HCT116 (cell line): ENCODE results near the gene MEPCE. TPM values are rescaled to one million over a fixed set of nuclear protein-coding genes. Genes with fewer than 3 reads are reported as not detected.
"Not testable (repeated sequence)": the region's sequence is repeated elsewhere in the genome, so short reads cannot be mapped to it uniquely, and the experiment has no call there.

Experiments used
- ATAC-seq: fragments of 200-7000 bp; cut with Tn5 transposase; 2 replicates; pipeline ENCODE4 v1.9.1; 2020; ENCODE audit warnings: mild to moderate bottlenecking, moderate library complexity
- BruUV-seq: library from RNA; stranded (reverse); fragments of 400-500 nt; replicated peaks from 2 replicates; lab custom pipeline; 2021; lab: Mats Ljungman, UMichigan
- CTCF ChIA-PET: fragments of 300-600 bp; sonication (Branson Sonifier 250); formaldehyde crosslinking; loops from one replicate; lab custom pipeline; 2021; ENCODE audit warnings: antibody characterized with exemption; lab: Charles Lee
- POLR2A ChIA-PET: fragments of 300-600, 350-600 bp; sonication (Branson Sonifier 250); formaldehyde crosslinking; loops from one replicate; lab custom pipeline; 2021; ENCODE audit warnings: antibody characterized with exemption; lab: Charles Lee
- RAD21 ChIA-PET, 2 experiments: fragments of 300-600 bp; sonication (Branson Sonifier 250); formaldehyde crosslinking; loops; one replicate each; lab custom pipeline; 2023; ENCODE audit warnings: low total read pairs in 2 of 2; ENCODE audit not compliant: uncharacterized antibody in 2 of 2, unreplicated experiment in 2 of 2, low non-redundant PET in 1 of 2; lab: Charles Lee
- DNase-seq: peaks from one replicate; pipeline ENCODE4 v3.0.0-alpha.2; 2010; ENCODE audit warnings: low read depth, low spot score
- H2AFZ ChIP-seq: fragments of 200-600 bp; shearing (Covaris generic), sonication (generic); 2 replicates; pipeline ENCODE4 v1.6.1; 2017; ENCODE audit warnings: low read depth, mixed run types, mixed read lengths, antibody characterized with exemption, low read length; ENCODE audit not compliant: poor library complexity, severe bottlenecking
- H3K27ac ChIP-seq: 2 replicates; pipeline ENCODE4 v1.5.1; 2012; ENCODE audit warnings: low read depth, low read length
- H3K27me3 ChIP-seq: fragments of 200-600 bp; sonication (generic); 2 replicates; pipeline ENCODE4 v1.6.1; 2016; ENCODE audit warnings: mixed run types, low read length, mixed read lengths; ENCODE audit not compliant: insufficient read depth
- H3K36me3 ChIP-seq, 2 experiments: fragments of 200-500 bp in 1 of 2; fragments of 200-600 bp in 1 of 2; sonication (Bioruptor generic) in 1 of 2; sonication (generic) in 1 of 2; 2 replicates each; pipeline versions ENCODE4 v1.5.1 to v1.6.1; 2014 to 2016; ENCODE audit warnings: low read length in 2 of 2, inconsistent platforms in 1 of 2, mixed read lengths in 1 of 2, mixed run types in 1 of 2; ENCODE audit not compliant: insufficient read depth in 2 of 2, control insufficient read depth in 1 of 2
- H3K4me1 ChIP-seq, 2 experiments: fragments of 200-600 bp in 1 of 2; sonication (generic) in 1 of 2; 2 replicates each; pipeline versions ENCODE4 v1.5.1 to v1.6.1; 2012 to 2017; ENCODE audit warnings: low read length in 2 of 2, inconsistent platforms in 1 of 2, mild to moderate bottlenecking in 1 of 2, mixed read lengths in 1 of 2, mixed run types in 1 of 2, moderate library complexity in 1 of 2; ENCODE audit not compliant: insufficient read depth in 2 of 2, control insufficient read depth in 1 of 2
- H3K4me2 ChIP-seq: fragments of 200-600 bp; sonication (generic); 2 replicates; pipeline ENCODE4 v1.6.1; 2017; ENCODE audit warnings: mixed run types, low read length, mixed read lengths
- H3K4me3 ChIP-seq, 2 experiments: fragments of 200-600 bp in 1 of 2; sonication (generic) in 1 of 2; replicated peaks in 1 of 2; 2 replicates each; pipeline ENCODE4 v1.5.1; 2011 to 2016; ENCODE audit warnings: low read length in 2 of 2, control low read depth in 1 of 2, low read depth in 1 of 2, mild to moderate bottlenecking in 1 of 2, mixed read lengths in 1 of 2, mixed run types in 1 of 2
- H3K79me2 ChIP-seq: fragments of 200-600 bp; sonication (generic); 2 replicates; pipeline ENCODE4 v1.6.1; 2017; ENCODE audit warnings: mild to moderate bottlenecking, mixed run types, low read length, moderate library complexity, mixed read lengths; ENCODE audit not compliant: insufficient read depth
- H3K9ac ChIP-seq: fragments of 200-600 bp; sonication (generic); 2 replicates; pipeline ENCODE4 v1.6.1; 2016; ENCODE audit warnings: low read length, mixed read lengths
- H3K9me2 ChIP-seq: fragments of 200-600 bp; sonication (generic), shearing (Covaris generic); 2 replicates; pipeline ENCODE4 v1.6.1; 2017; ENCODE audit warnings: mixed run types, mild to moderate bottlenecking, moderate library complexity; ENCODE audit not compliant: insufficient read depth
- H3K9me3 ChIP-seq, 2 experiments: fragments of 200-500 bp in 1 of 2; fragments of 200-600 bp in 1 of 2; sonication (Bioruptor generic) in 1 of 2; sonication (generic) in 1 of 2; 2 replicates each; pipeline ENCODE4 v1.6.1; 2014 to 2017; ENCODE audit warnings: low read length in 2 of 2, mixed read lengths in 2 of 2, inconsistent platforms in 1 of 2, low read depth in 1 of 2, mild to moderate bottlenecking in 1 of 2, mixed run types in 1 of 2, moderate library complexity in 1 of 2; ENCODE audit not compliant: control insufficient read depth in 1 of 2, insufficient read depth in 1 of 2
- H4K20me1 ChIP-seq: fragments of 200-600 bp; sonication (generic), shearing (Covaris generic); 2 replicates; pipeline ENCODE4 v1.6.1; 2017; ENCODE audit warnings: mixed run types, mild to moderate bottlenecking, moderate library complexity; ENCODE audit not compliant: insufficient read depth
- CBX3 ChIP-seq: IDR thresholded peaks from 2 replicates; pipeline ENCODE4 v1.6.1; 2012; ENCODE audit warnings: low read depth
- EGR1 ChIP-seq: IDR thresholded peaks from 2 replicates; pipeline ENCODE4 v1.6.1; 2012; ENCODE audit warnings: low read depth
- ELF1 ChIP-seq: IDR thresholded peaks from 2 replicates; pipeline ENCODE4 v1.6.1; 2012; ENCODE audit warnings: low read depth, borderline replicate concordance
- EZH2 ChIP-seq: fragments of 200-600 bp; sonication (generic); IDR thresholded peaks from 2 replicates; pipeline ENCODE4 v1.6.1; 2017; ENCODE audit warnings: antibody characterized with exemption, mixed run types
- EZH2phosphoT487 ChIP-seq: fragments of 200-600 bp; IDR thresholded peaks from 2 replicates; pipeline ENCODE4 v1.6.1; 2018; ENCODE audit warnings: antibody characterized with exemption, borderline replicate concordance
- POLR2AphosphoS5 ChIP-seq: IDR thresholded peaks from 2 replicates; pipeline ENCODE4 v1.6.1; 2011; ENCODE audit warnings: mild to moderate bottlenecking, low read depth, low read length, moderate library complexity
- RAD21 ChIP-seq: IDR thresholded peaks from 2 replicates; pipeline ENCODE4 v1.6.1; 2012; ENCODE audit warnings: low read depth, mild to moderate bottlenecking
- SIN3A ChIP-seq: IDR thresholded peaks from 2 replicates; pipeline ENCODE4 v1.6.1; 2012; ENCODE audit warnings: low read depth
- SP1 ChIP-seq: IDR thresholded peaks from 2 replicates; pipeline ENCODE4 v1.6.1; 2012; ENCODE audit warnings: low read depth
- ZNF274 ChIP-seq: fragments of 200-500 bp; sonication (Bioruptor generic); IDR thresholded peaks from 2 replicates; pipeline ENCODE4 v1.6.1; 2014; ENCODE audit warnings: mild to moderate bottlenecking, low read depth, low read length, inconsistent platforms
- intact Hi-C: fragments of 100-400 bp; cut with micrococcal nuclease; formaldehyde crosslinking; loops from 2 replicates; pipeline ENCODE4 v1.10.0; 2022
- total RNA-seq: library from RNA; stranded (reverse); gene quantifications from one replicate; pipeline ENCODE4 v1.2.1, GENCODE V29; 2021; ENCODE audit not compliant: unreplicated experiment
- TF ChIP-seq, protein P1 (sequence below): IDR thresholded peaks from 2 replicates; pipeline ENCODE4 v1.6.1; 2011; ENCODE audit warnings: mild to moderate bottlenecking, low read length, moderate library complexity; ENCODE audit not compliant: insufficient replicate concordance; ENCODE audit errors: extremely low read depth
- TF ChIP-seq, protein P2 (sequence below): IDR thresholded peaks from 2 replicates; pipeline ENCODE4 v1.6.1; 2012; ENCODE audit warnings: low read depth
- TF ChIP-seq, protein P3 (sequence below): IDR thresholded peaks from 2 replicates; pipeline ENCODE4 v1.6.1; 2012

The MEPCE gene
- total RNA-seq, 1 experiment from 2014 or later, result 44.4 TPM

- Histone ChIP-seq H4K20me1 (no peaks in the 10 kb centered on the region), H3K27ac (no peak overlapping the region), H3K27me3 (no peaks in the 10 kb centered on the region), H3K4me3 (no peak overlapping the region), H3K79me2 (peaks cover 26% of the 10 kb centered on the region), H3K36me3 (peaks cover 5 to 19% of the 10 kb centered on the region in 2 experiments; a peak in 2 of 4 replicates), H3K4me1 (peaks cover 2 to 32% of the 10 kb centered on the region in 2 experiments; a peak in 3 of 4 replicates), H3K9ac (no peak overlapping the region), H2AFZ (no peak overlapping the region), H3K4me2 (no peak overlapping the region), H3K9me2 (no peaks in the 10 kb centered on the region), H3K9me3 (no peaks in the 10 kb centered on the region)
- ChIA-PET RAD21 (no interaction called here), POLR2A (interaction anchor here (1.9 kb wide), 1 partner anchor 9 kb away, joined by 7 read pairs; the partner anchor contains the start of gene MEPCE), CTCF (no interaction called here)
- DNase-seq, result no peak
- intact Hi-C loops, result no loop called here
- BruUV-seq, result no TSS peak
- no peak for ATAC-seq
- no peak for TF ChIP-seq RAD21
- TF ChIP-seq, protein P1, sequence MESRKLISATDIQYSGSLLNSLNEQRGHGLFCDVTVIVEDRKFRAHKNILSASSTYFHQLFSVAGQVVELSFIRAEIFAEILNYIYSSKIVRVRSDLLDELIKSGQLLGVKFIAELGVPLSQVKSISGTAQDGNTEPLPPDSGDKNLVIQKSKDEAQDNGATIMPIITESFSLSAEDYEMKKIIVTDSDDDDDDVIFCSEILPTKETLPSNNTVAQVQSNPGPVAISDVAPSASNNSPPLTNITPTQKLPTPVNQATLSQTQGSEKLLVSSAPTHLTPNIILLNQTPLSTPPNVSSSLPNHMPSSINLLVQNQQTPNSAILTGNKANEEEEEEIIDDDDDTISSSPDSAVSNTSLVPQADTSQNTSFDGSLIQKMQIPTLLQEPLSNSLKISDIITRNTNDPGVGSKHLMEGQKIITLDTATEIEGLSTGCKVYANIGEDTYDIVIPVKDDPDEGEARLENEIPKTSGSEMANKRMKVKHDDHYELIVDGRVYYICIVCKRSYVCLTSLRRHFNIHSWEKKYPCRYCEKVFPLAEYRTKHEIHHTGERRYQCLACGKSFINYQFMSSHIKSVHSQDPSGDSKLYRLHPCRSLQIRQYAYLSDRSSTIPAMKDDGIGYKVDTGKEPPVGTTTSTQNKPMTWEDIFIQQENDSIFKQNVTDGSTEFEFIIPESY, result no peak
- no peak for TF ChIP-seq EZH2
- TF ChIP-seq SP1, result no peak
- no peak for TF ChIP-seq EGR1
- TF ChIP-seq CBX3, result no peak
- no peak for TF ChIP-seq EZH2phosphoT487
- TF ChIP-seq, protein P2, sequence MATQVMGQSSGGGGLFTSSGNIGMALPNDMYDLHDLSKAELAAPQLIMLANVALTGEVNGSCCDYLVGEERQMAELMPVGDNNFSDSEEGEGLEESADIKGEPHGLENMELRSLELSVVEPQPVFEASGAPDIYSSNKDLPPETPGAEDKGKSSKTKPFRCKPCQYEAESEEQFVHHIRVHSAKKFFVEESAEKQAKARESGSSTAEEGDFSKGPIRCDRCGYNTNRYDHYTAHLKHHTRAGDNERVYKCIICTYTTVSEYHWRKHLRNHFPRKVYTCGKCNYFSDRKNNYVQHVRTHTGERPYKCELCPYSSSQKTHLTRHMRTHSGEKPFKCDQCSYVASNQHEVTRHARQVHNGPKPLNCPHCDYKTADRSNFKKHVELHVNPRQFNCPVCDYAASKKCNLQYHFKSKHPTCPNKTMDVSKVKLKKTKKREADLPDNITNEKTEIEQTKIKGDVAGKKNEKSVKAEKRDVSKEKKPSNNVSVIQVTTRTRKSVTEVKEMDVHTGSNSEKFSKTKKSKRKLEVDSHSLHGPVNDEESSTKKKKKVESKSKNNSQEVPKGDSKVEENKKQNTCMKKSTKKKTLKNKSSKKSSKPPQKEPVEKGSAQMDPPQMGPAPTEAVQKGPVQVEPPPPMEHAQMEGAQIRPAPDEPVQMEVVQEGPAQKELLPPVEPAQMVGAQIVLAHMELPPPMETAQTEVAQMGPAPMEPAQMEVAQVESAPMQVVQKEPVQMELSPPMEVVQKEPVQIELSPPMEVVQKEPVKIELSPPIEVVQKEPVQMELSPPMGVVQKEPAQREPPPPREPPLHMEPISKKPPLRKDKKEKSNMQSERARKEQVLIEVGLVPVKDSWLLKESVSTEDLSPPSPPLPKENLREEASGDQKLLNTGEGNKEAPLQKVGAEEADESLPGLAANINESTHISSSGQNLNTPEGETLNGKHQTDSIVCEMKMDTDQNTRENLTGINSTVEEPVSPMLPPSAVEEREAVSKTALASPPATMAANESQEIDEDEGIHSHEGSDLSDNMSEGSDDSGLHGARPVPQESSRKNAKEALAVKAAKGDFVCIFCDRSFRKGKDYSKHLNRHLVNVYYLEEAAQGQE, result no peak
- TF ChIP-seq POLR2AphosphoS5, result no peak
- TF ChIP-seq ZNF274, result no peak
- no peak for TF ChIP-seq SIN3A
- TF ChIP-seq, protein P3, sequence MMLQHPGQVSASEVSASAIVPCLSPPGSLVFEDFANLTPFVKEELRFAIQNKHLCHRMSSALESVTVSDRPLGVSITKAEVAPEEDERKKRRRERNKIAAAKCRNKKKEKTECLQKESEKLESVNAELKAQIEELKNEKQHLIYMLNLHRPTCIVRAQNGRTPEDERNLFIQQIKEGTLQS, result no peak
- TF ChIP-seq ELF1, result no peak
These were observed 8.5 kb downstream of the MEPCE start for GRCh38 chr7:100438172-100438571.

GRCh38 chr7:100438731-100439130, 9.1 kb downstream of the MEPCE start:
- RAD21 ChIA-PET, BruUV-seq, CTCF ChIA-PET, H3K4me3 ChIP-seq, H3K27me3 ChIP-seq, H3K27ac ChIP-seq, H3K9me2 ChIP-seq, H3K4me2 ChIP-seq, H3K9ac ChIP-seq, H3K9me3 ChIP-seq, ATAC-seq, DNase-seq, H4K20me1 ChIP-seq, H2AFZ ChIP-seq, intact Hi-C loops: not testable (repeated sequence)
- POLR2A ChIA-PET, result interaction anchor here (1.9 kb wide), 1 partner anchor 9 kb away, joined by 7 read pairs; the partner anchor contains the start of gene MEPCE
- Histone ChIP-seq H3K36me3 (peaks cover 3 to 13% of the 10 kb centered on the region in 2 experiments; a peak in 2 of 4 replicates), H3K79me2 (peaks cover 21% of the 10 kb centered on the region), H3K4me1 (peaks cover 2 to 28% of the 10 kb centered on the region in 2 experiments; a peak in 3 of 4 replicates)
